ENCODE data around the gene CSMD2.

DNA sequence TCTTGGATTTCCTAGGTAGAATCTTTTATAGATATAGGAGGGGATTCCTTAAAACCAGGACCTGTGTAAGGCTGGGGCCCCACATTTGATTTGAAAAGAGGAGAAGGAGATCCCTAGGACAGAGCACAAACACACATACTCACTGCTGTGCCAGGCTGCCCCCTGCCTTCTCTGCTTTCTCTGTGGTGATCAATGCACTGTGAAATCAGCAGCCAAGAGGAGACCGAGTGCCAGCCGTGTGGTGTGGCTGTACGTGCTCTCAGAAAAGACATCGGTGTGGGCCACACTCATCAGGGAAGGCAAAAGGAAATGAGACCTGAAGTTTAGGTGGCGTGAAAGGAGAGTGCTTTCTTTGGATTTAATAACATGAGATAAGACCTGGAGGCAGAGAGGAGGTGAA is 498.4 kb downstream of the CSMD2 start:
- TF ChIP-seq, protein P1, sequence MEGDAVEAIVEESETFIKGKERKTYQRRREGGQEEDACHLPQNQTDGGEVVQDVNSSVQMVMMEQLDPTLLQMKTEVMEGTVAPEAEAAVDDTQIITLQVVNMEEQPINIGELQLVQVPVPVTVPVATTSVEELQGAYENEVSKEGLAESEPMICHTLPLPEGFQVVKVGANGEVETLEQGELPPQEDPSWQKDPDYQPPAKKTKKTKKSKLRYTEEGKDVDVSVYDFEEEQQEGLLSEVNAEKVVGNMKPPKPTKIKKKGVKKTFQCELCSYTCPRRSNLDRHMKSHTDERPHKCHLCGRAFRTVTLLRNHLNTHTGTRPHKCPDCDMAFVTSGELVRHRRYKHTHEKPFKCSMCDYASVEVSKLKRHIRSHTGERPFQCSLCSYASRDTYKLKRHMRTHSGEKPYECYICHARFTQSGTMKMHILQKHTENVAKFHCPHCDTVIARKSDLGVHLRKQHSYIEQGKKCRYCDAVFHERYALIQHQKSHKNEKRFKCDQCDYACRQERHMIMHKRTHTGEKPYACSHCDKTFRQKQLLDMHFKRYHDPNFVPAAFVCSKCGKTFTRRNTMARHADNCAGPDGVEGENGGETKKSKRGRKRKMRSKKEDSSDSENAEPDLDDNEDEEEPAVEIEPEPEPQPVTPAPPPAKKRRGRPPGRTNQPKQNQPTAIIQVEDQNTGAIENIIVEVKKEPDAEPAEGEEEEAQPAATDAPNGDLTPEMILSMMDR (conservative IDR thresholded peaks at IDR 0.05 in 1 of 2, IDR thresholded peaks at IDR 0.05 in 1 of 2; ENCODE audit: low read depth in 1 of 2, low read length in 2 of 2): no peak
- TF ChIP-seq EZH2 (IDR thresholded peaks at IDR 0.05; ENCODE audit: low read length, missing control alignments): no peak
